HCT116 (cell line): ENCODE results near the gene ABR. TPM values are rescaled to one million over a fixed set of nuclear protein-coding genes. Genes with fewer than 3 reads are reported as not detected.

ENCODE experiments used
- ATAC-seq: fragments of 200-7000 bp; cut with Tn5 transposase; 2 replicates; pipeline ENCODE4 v1.9.1; 2020; ENCODE audit warnings: mild to moderate bottlenecking, moderate library complexity
- BruUV-seq: library from RNA; stranded (reverse); fragments of 400-500 nt; replicated peaks from 2 replicates; lab custom pipeline; 2021; lab: Mats Ljungman, UMichigan
- CTCF ChIA-PET: fragments of 300-600 bp; sonication (Branson Sonifier 250); formaldehyde crosslinking; loops from one replicate; lab custom pipeline; 2021; ENCODE audit warnings: antibody characterized with exemption; lab: Charles Lee
- POLR2A ChIA-PET: fragments of 300-600, 350-600 bp; sonication (Branson Sonifier 250); formaldehyde crosslinking; loops from one replicate; lab custom pipeline; 2021; ENCODE audit warnings: antibody characterized with exemption; lab: Charles Lee
- RAD21 ChIA-PET, 2 experiments: fragments of 300-600 bp; sonication (Branson Sonifier 250); formaldehyde crosslinking; loops; one replicate each; lab custom pipeline; 2023; ENCODE audit warnings: low total read pairs in 2 of 2; ENCODE audit not compliant: uncharacterized antibody in 2 of 2, unreplicated experiment in 2 of 2, low non-redundant PET in 1 of 2; lab: Charles Lee
- DNase-seq: peaks from one replicate; pipeline ENCODE4 v3.0.0-alpha.2; 2010; ENCODE audit warnings: low read depth, low spot score
- H2AFZ ChIP-seq: fragments of 200-600 bp; shearing (Covaris generic), sonication (generic); 2 replicates; pipeline ENCODE4 v1.6.1; 2017; ENCODE audit warnings: low read depth, mixed run types, mixed read lengths, antibody characterized with exemption, low read length; ENCODE audit not compliant: poor library complexity, severe bottlenecking
- H3K27ac ChIP-seq: 2 replicates; pipeline ENCODE4 v1.5.1; 2012; ENCODE audit warnings: low read depth, low read length
- H3K27me3 ChIP-seq: fragments of 200-600 bp; sonication (generic); 2 replicates; pipeline ENCODE4 v1.6.1; 2016; ENCODE audit warnings: mixed run types, low read length, mixed read lengths; ENCODE audit not compliant: insufficient read depth
- H3K36me3 ChIP-seq, 2 experiments: fragments of 200-500 bp in 1 of 2; fragments of 200-600 bp in 1 of 2; sonication (Bioruptor generic) in 1 of 2; sonication (generic) in 1 of 2; 2 replicates each; pipeline versions ENCODE4 v1.5.1 to v1.6.1; 2014 to 2016; ENCODE audit warnings: low read length in 2 of 2, inconsistent platforms in 1 of 2, mixed read lengths in 1 of 2, mixed run types in 1 of 2; ENCODE audit not compliant: insufficient read depth in 2 of 2, control insufficient read depth in 1 of 2
- H3K4me1 ChIP-seq, 2 experiments: fragments of 200-600 bp in 1 of 2; sonication (generic) in 1 of 2; 2 replicates each; pipeline versions ENCODE4 v1.5.1 to v1.6.1; 2012 to 2017; ENCODE audit warnings: low read length in 2 of 2, inconsistent platforms in 1 of 2, mild to moderate bottlenecking in 1 of 2, mixed read lengths in 1 of 2, mixed run types in 1 of 2, moderate library complexity in 1 of 2; ENCODE audit not compliant: insufficient read depth in 2 of 2, control insufficient read depth in 1 of 2
- H3K4me2 ChIP-seq: fragments of 200-600 bp; sonication (generic); 2 replicates; pipeline ENCODE4 v1.6.1; 2017; ENCODE audit warnings: mixed run types, low read length, mixed read lengths
- H3K4me3 ChIP-seq, 2 experiments: fragments of 200-600 bp in 1 of 2; sonication (generic) in 1 of 2; replicated peaks in 1 of 2; 2 replicates each; pipeline ENCODE4 v1.5.1; 2011 to 2016; ENCODE audit warnings: low read length in 2 of 2, control low read depth in 1 of 2, low read depth in 1 of 2, mild to moderate bottlenecking in 1 of 2, mixed read lengths in 1 of 2, mixed run types in 1 of 2
- H3K79me2 ChIP-seq: fragments of 200-600 bp; sonication (generic); 2 replicates; pipeline ENCODE4 v1.6.1; 2017; ENCODE audit warnings: mild to moderate bottlenecking, mixed run types, low read length, moderate library complexity, mixed read lengths; ENCODE audit not compliant: insufficient read depth
- H3K9ac ChIP-seq: fragments of 200-600 bp; sonication (generic); 2 replicates; pipeline ENCODE4 v1.6.1; 2016; ENCODE audit warnings: low read length, mixed read lengths
- H3K9me2 ChIP-seq: fragments of 200-600 bp; sonication (generic), shearing (Covaris generic); 2 replicates; pipeline ENCODE4 v1.6.1; 2017; ENCODE audit warnings: mixed run types, mild to moderate bottlenecking, moderate library complexity; ENCODE audit not compliant: insufficient read depth
- H3K9me3 ChIP-seq, 2 experiments: fragments of 200-500 bp in 1 of 2; fragments of 200-600 bp in 1 of 2; sonication (Bioruptor generic) in 1 of 2; sonication (generic) in 1 of 2; 2 replicates each; pipeline ENCODE4 v1.6.1; 2014 to 2017; ENCODE audit warnings: low read length in 2 of 2, mixed read lengths in 2 of 2, inconsistent platforms in 1 of 2, low read depth in 1 of 2, mild to moderate bottlenecking in 1 of 2, mixed run types in 1 of 2, moderate library complexity in 1 of 2; ENCODE audit not compliant: control insufficient read depth in 1 of 2, insufficient read depth in 1 of 2
- H4K20me1 ChIP-seq: fragments of 200-600 bp; sonication (generic), shearing (Covaris generic); 2 replicates; pipeline ENCODE4 v1.6.1; 2017; ENCODE audit warnings: mixed run types, mild to moderate bottlenecking, moderate library complexity; ENCODE audit not compliant: insufficient read depth
- EGR1 ChIP-seq: IDR thresholded peaks from 2 replicates; pipeline ENCODE4 v1.6.1; 2012; ENCODE audit warnings: low read depth
- EZH2 ChIP-seq: fragments of 200-600 bp; sonication (generic); IDR thresholded peaks from 2 replicates; pipeline ENCODE4 v1.6.1; 2017; ENCODE audit warnings: antibody characterized with exemption, mixed run types
- EZH2phosphoT487 ChIP-seq: fragments of 200-600 bp; IDR thresholded peaks from 2 replicates; pipeline ENCODE4 v1.6.1; 2018; ENCODE audit warnings: antibody characterized with exemption, borderline replicate concordance
- FOSL1 ChIP-seq: IDR thresholded peaks from 2 replicates; pipeline ENCODE4 v1.6.1; 2012; ENCODE audit warnings: low read depth
- POLR2A ChIP-seq: IDR thresholded peaks from 2 replicates; pipeline ENCODE4 v1.7.0; 2011; ENCODE audit warnings: borderline replicate concordance; ENCODE audit not compliant: insufficient read depth, insufficient read length; ENCODE audit errors: extremely low read depth
- POLR2AphosphoS5 ChIP-seq: IDR thresholded peaks from 2 replicates; pipeline ENCODE4 v1.6.1; 2011; ENCODE audit warnings: mild to moderate bottlenecking, low read depth, low read length, moderate library complexity
- SIN3A ChIP-seq: IDR thresholded peaks from 2 replicates; pipeline ENCODE4 v1.6.1; 2012; ENCODE audit warnings: low read depth
- SP1 ChIP-seq: IDR thresholded peaks from 2 replicates; pipeline ENCODE4 v1.6.1; 2012; ENCODE audit warnings: low read depth
- SRF ChIP-seq: IDR thresholded peaks from 2 replicates; pipeline ENCODE4 v1.6.1; 2012; ENCODE audit warnings: low read depth
- intact Hi-C: fragments of 100-400 bp; cut with micrococcal nuclease; formaldehyde crosslinking; loops from 2 replicates; pipeline ENCODE4 v1.10.0; 2022
- total RNA-seq: library from RNA; stranded (reverse); gene quantifications from one replicate; pipeline ENCODE4 v1.2.1, GENCODE V29; 2021; ENCODE audit not compliant: unreplicated experiment
- TF ChIP-seq, protein P1 (sequence below), 3 experiments: fragments of 200-600 bp in 1 of 3; sonication (generic) in 1 of 3; IDR thresholded peaks in 2 of 3; conservative IDR thresholded peaks in 1 of 3; 2 replicates each; pipeline ENCODE4 v1.5.1; 2012 to 2017; ENCODE audit warnings: low read depth in 2 of 3, low read length in 2 of 3, antibody characterized with exemption in 1 of 3, borderline replicate concordance in 1 of 3, control low read depth in 1 of 3, mild to moderate bottlenecking in 1 of 3, mixed read lengths in 1 of 3, mixed run types in 1 of 3, moderate library complexity in 1 of 3; ENCODE audit not compliant: insufficient read depth in 1 of 3
- TF ChIP-seq, protein P2 (sequence below): IDR thresholded peaks from 2 replicates; pipeline ENCODE4 v1.6.1; 2012
- TF ChIP-seq, protein P3 (sequence below): IDR thresholded peaks from 2 replicates; pipeline ENCODE4 v1.6.1; 2011; ENCODE audit warnings: mild to moderate bottlenecking, low read length, moderate library complexity; ENCODE audit not compliant: insufficient replicate concordance; ENCODE audit errors: extremely low read depth

ABR gene
- total RNA-seq, 1 experiment from 2014 or later = 58.5 TPM

DNA sequence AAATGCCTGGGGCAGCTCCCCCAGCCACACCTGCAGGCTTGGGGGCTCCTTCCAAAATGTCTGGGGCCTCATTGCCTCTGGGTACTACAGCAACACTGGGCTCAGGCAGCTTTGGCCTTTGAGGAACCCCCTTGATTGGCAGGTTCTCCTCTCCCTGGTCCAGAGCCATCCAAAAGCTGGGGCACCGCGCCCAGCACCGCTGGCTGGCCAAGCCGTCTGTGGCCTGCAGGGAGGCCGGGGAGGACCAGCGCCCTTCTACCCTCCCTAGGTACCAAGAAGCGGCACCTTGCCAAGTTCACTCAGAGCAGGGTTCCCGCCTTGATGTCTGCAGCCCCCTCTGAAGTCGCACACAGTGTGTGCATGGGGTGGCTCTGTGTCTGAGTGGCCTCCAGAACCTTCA is 152.7 kb downstream of the ABR start (continued):
- TF ChIP-seq EZH2 = no peak
- TF ChIP-seq, protein P1, sequence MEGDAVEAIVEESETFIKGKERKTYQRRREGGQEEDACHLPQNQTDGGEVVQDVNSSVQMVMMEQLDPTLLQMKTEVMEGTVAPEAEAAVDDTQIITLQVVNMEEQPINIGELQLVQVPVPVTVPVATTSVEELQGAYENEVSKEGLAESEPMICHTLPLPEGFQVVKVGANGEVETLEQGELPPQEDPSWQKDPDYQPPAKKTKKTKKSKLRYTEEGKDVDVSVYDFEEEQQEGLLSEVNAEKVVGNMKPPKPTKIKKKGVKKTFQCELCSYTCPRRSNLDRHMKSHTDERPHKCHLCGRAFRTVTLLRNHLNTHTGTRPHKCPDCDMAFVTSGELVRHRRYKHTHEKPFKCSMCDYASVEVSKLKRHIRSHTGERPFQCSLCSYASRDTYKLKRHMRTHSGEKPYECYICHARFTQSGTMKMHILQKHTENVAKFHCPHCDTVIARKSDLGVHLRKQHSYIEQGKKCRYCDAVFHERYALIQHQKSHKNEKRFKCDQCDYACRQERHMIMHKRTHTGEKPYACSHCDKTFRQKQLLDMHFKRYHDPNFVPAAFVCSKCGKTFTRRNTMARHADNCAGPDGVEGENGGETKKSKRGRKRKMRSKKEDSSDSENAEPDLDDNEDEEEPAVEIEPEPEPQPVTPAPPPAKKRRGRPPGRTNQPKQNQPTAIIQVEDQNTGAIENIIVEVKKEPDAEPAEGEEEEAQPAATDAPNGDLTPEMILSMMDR (IDR thresholded peaks at IDR 0.05 in 2 of 3, conservative IDR thresholded peaks at IDR 0.05 in 1 of 3; ENCODE audit: borderline replicate concordance in 1 of 3, insufficient read depth in 1 of 3, low read depth in 2 of 3, low read length in 2 of 3) = no peak
- TF ChIP-seq, protein P2, sequence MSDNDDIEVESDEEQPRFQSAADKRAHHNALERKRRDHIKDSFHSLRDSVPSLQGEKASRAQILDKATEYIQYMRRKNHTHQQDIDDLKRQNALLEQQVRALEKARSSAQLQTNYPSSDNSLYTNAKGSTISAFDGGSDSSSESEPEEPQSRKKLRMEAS = no peak
- TF ChIP-seq, all 23 proteins: peak for 0

DNA sequence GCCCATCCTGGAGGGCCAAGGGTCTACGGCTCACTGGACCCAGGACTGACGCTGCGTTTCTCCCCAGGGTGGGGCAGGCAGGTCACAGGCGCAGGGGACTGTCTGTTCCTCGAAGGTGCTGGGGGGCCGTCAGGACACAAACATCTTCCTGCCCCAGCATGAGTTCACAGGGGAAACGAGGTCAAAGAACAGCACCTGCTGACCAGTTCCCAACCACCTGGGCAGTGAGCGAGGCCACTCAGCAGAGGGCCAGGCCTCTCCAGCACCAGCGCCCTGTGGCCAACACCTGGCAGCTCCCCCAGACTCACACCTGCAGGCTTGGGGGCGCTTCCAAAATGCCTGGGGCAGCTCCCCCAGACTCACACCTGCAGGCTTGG is 153.2 kb downstream of the ABR start:
- no peak overlapping the region for H3K27ac ChIP-seq
- DNase-seq (no peak), ATAC-seq (no peak)
- H3K79me2 ChIP-seq = no peaks in the 10 kb centered on the region
- intact Hi-C loops = no loop called here
- no peaks in the 10 kb centered on the region for H3K9me2 ChIP-seq
- no peaks in the 10 kb centered on the region for H3K27me3 ChIP-seq
- peaks cover 0 to 5% of the 10 kb centered on the region in 2 experiments; a peak in 2 of 4 replicates for H3K4me1 ChIP-seq
- H3K9me3 ChIP-seq = no peaks in the 10 kb centered on the region
- no peak overlapping the region for H3K9ac ChIP-seq
- TF ChIP-seq, protein P1 (IDR thresholded peaks at IDR 0.05 in 2 of 3, conservative IDR thresholded peaks at IDR 0.05 in 1 of 3; ENCODE audit: borderline replicate concordance in 1 of 3, insufficient read depth in 1 of 3, low read depth in 2 of 3, low read length in 2 of 3) = no peak
- TF ChIP-seq EZH2 (no peak), POLR2A (no peak), SRF (no peak), EZH2phosphoT487 (no peak), FOSL1 (no peak), SP1 (no peak), EGR1 (no peak), POLR2AphosphoS5 (no peak), SIN3A (no peak)
- TF ChIP-seq, protein P3, sequence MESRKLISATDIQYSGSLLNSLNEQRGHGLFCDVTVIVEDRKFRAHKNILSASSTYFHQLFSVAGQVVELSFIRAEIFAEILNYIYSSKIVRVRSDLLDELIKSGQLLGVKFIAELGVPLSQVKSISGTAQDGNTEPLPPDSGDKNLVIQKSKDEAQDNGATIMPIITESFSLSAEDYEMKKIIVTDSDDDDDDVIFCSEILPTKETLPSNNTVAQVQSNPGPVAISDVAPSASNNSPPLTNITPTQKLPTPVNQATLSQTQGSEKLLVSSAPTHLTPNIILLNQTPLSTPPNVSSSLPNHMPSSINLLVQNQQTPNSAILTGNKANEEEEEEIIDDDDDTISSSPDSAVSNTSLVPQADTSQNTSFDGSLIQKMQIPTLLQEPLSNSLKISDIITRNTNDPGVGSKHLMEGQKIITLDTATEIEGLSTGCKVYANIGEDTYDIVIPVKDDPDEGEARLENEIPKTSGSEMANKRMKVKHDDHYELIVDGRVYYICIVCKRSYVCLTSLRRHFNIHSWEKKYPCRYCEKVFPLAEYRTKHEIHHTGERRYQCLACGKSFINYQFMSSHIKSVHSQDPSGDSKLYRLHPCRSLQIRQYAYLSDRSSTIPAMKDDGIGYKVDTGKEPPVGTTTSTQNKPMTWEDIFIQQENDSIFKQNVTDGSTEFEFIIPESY = no peak
- TF ChIP-seq, protein P2 = no peak
- no peak overlapping the region for H3K4me3 ChIP-seq
- H4K20me1 ChIP-seq = no peaks in the 10 kb centered on the region
- ChIA-PET CTCF (no interaction called here), RAD21 (no interaction called here), POLR2A (no interaction called here)
- no TSS peak for BruUV-seq
- H3K36me3 ChIP-seq = no peaks in the 10 kb centered on the region
- no peak overlapping the region for H2AFZ ChIP-seq
- no peak overlapping the region for H3K4me2 ChIP-seq
